Measurements from ENCODE around the gene DYNLRB2.

GRCh38 chr16:80580109-80580832 is 39.5 kb downstream of the DYNLRB2 start:
- TF ChIP-seq EP300 (conservative IDR thresholded peaks at IDR 0.05; ENCODE audit: poor library complexity, severe bottlenecking) (no peak), EZH2 (IDR thresholded peaks at IDR 0.05; ENCODE audit: borderline replicate concordance, insufficient read depth, low read length, poor library complexity, severe bottlenecking) (no peak), RAD21 (conservative IDR thresholded peaks at IDR 0.05) (no peak), REST (IDR thresholded peaks at IDR 0.05; ENCODE audit: borderline replicate concordance) (no peak), CTCF (IDR thresholded peaks at IDR 0.05; ENCODE audit: poor library complexity, severe bottlenecking) (no peak), POLR2AphosphoS5 (IDR thresholded peaks at IDR 0.05) (no peak), SMC3 (conservative IDR thresholded peaks at IDR 0.05; ENCODE audit: poor library complexity) (no peak), TAF1 (IDR thresholded peaks at IDR 0.05; ENCODE audit: low read depth) (no peak), MXI1 (conservative IDR thresholded peaks at IDR 0.05; ENCODE audit: poor library complexity, severe bottlenecking) (no peak)

Data from neural cell (in vitro differentiated cells).